GM19395 (cell line): ENCODE measurements around the gene PAX2.

ENCODE experiments used
- ATAC-seq: cut with Tn5 transposase; IDR thresholded peaks from one replicate; pipeline ENCODE4 v1.9.1; 2021; ENCODE audit warnings: mild to moderate bottlenecking, moderate library complexity; ENCODE audit not compliant: unreplicated experiment

PAX2 gene

GRCh38 chr10:100723770-100724530, 21.4 kb upstream of the PAX2 start:
- ATAC-seq: no peak

GRCh38 chr10:100724531-100725027, 20.8 kb upstream of the PAX2 start:
- no peak for ATAC-seq

- no peak for ATAC-seq
These were observed 20.3 kb upstream of the PAX2 start for GRCh38 chr10:100725071-100725471.

- ATAC-seq: no peak
These were observed 19.4 kb upstream of the PAX2 start for GRCh38 chr10:100725869-100726426.

GRCh38 chr10:100727808-100728207, 17.6 kb upstream of the PAX2 start:
- ATAC-seq: no peak

GRCh38 chr10:100728928-100729861, 16.2 kb upstream of the PAX2 start:
- ATAC-seq: no peak

- ATAC-seq: no peak
These were observed 15.3 kb upstream of the PAX2 start for GRCh38 chr10:100729862-100730724.

GRCh38 chr10:100730725-100731406, 14.5 kb upstream of the PAX2 start:
- ATAC-seq: no peak

- no peak for ATAC-seq
These were observed 13.8 kb upstream of the PAX2 start for GRCh38 chr10:100731407-100732240.

- no peak for ATAC-seq
These were observed 13.2 kb upstream of the PAX2 start for GRCh38 chr10:100732241-100732596.

GRCh38 chr10:100733329-100733728, 12.1 kb upstream of the PAX2 start:
- ATAC-seq: no peak

GRCh38 chr10:100734295-100735086, 10.9 kb upstream of the PAX2 start:
- no peak for ATAC-seq

GRCh38 chr10:100735087-100735336, 10.4 kb upstream of the PAX2 start:
- no peak for ATAC-seq

- ATAC-seq: no peak
These were observed 9.8 kb upstream of the PAX2 start for GRCh38 chr10:100735337-100736143.

GRCh38 chr10:100736144-100736808, 9.1 kb upstream of the PAX2 start:
- no peak for ATAC-seq

GRCh38 chr10:100736809-100737354, 8.5 kb upstream of the PAX2 start:
- no peak for ATAC-seq
